Ovary (tissue), 9 donors: ENCODE data around the gene AIM2. TPM values are rescaled to one million over a fixed set of nuclear protein-coding genes. Genes with fewer than 3 reads are reported as not detected.

Source experiments
- DNase-seq, 5 donors: peaks; one replicate each; pipeline ENCODE4 v3.0.0-alpha.2; 2019 to 2020
- H3K27ac ChIP-seq, 2 donors: fragments of 200-600 bp; one replicate each; pipeline versions ENCODE4 v1.5.1 to v1.8.0; 2019 to 2022
- H3K27me3 ChIP-seq: fragments of 200-600 bp; one replicate; pipeline ENCODE4 v1.8.0; 2022
- H3K36me3 ChIP-seq: fragments of 200-600 bp; sonication (generic); one replicate; pipeline ENCODE4 v1.5.1; 2019
- H3K4me1 ChIP-seq: one replicate; pipeline ENCODE4 v1.8.1; 2013; ENCODE audit warnings: mild to moderate bottlenecking, moderate library complexity; ENCODE audit not compliant: insufficient read depth
- H3K4me3 ChIP-seq: fragments of 200-600 bp; sonication (generic); one replicate; pipeline ENCODE4 v1.5.1; 2017
- H3K9me3 ChIP-seq, 2 donors: fragments of 200-600 bp in 1 of 2; sonication (generic) in 1 of 2; one replicate each; pipeline versions ENCODE4 v1.5.1 to v1.8.1; 2013 to 2019; ENCODE audit warnings: mild to moderate bottlenecking in 1 of 2, moderate library complexity in 1 of 2
- CTCF ChIP-seq, 3 donors: fragments of 450-650 bp in 2 of 3; fragments of 200-600 bp in 1 of 3; IDR thresholded peaks; one replicate each; pipeline versions ENCODE4 v1.5.1 to v1.8.0; 2016 to 2022; ENCODE audit warnings: antibody characterized with exemption in 3 of 3, mild to moderate bottlenecking in 1 of 3
- EP300 ChIP-seq: sonication (generic); formaldehyde crosslinking; IDR thresholded peaks from one replicate; pipeline ENCODE4 v1.6.1; 2017; ENCODE audit warnings: antibody characterized with exemption
- POLR2A ChIP-seq: fragments of 450-650 bp; IDR thresholded peaks from one replicate; pipeline ENCODE4 v1.6.1; 2017; ENCODE audit warnings: antibody characterized with exemption, mild to moderate bottlenecking, moderate library complexity
- WGBS, 3 donors: extraction: QIAGEN DNeasy Blood & Tissue Kit in 1 of 3; methylation state at CpG; one replicate each; pipeline versions ENCODE4 v1.1.5 to v1.1.7; 2013 to 2017; 5-methylcytosine and 5-hydroxymethylcytosine counted together
- intact Hi-C, 4 donors: fragments of 100-400 bp; cut with DNase I; formaldehyde crosslinking; loops; one replicate each; pipeline versions ENCODE4 v1.11.0 to v1.15.1; 2022 to 2023
- polyA plus RNA-seq, 2 donors: library from polyadenylated mRNA; stranded (reverse); fragments of 200-250 nt in 1 of 2; fragments of 350-450 nt in 1 of 2; fragmentation: Illumina TruSeq in 1 of 2; extraction: RNeasy Lipid Tissue Mini Kit (QIAGEN cat#74804) in 1 of 2; gene quantifications; one replicate each; pipeline ENCODE4 v1.2.3, GENCODE V29; 2013 to 2014
- total RNA-seq, 7 donors: library from RNA; depleted of rRNA in 2 of 7; stranded (reverse); fragments of >200 nt in 2 of 7; fragmentation: NEBNext Ultra II Directional in 3 of 7; extraction: Animal tissue kit (Norgen Biotek cat#: 25700) in 3 of 7; gene quantifications; one replicate each; pipeline versions ENCODE4 v1.1.0 to v1.2.4, GENCODE V29; 2016 to 2023
- donor health status: DM: no; HTN: no; CAD: no; lungs with moderate emphysema.
- donor health status: DM: no; HTN: no; CAD: no.
- donor health status: Bipolar disorder and iron deficiency.
- donor health status: DM: yes; HTN: yes; CAD: no.
- donor health status: DM: no; HTN: no; CAD: no.
- donor health status: DM: yes; HTN: yes; CAD: no.

The AIM2 gene
- total and polyA plus RNA-seq, 9 donors, result 0.20 to 0.95 (median 0.44) TPM; not detected in 5

GRCh38 chr1:159091607-159092031, 15.1 kb upstream of the AIM2 start:
- DNase-seq, result no peak
- no peaks in the 10 kb centered on the region for H3K9me3 ChIP-seq
- H3K36me3 ChIP-seq, result no peaks in the 10 kb centered on the region
- no peak overlapping the region for H3K4me3 ChIP-seq
- no peaks in the 10 kb centered on the region for H3K27me3 ChIP-seq
- H3K4me1 ChIP-seq, result no peaks in the 10 kb centered on the region
- 81 to 91% (median 83%) methylated on average over 1 of the region's 1 CpG for WGBS, 3 donors
- TF ChIP-seq POLR2A (no peak), EP300 (no peak), CTCF (IDR thresholded peaks at IDR 0.05) (no peak)
- intact Hi-C loops, result no loop called here
- H3K27ac ChIP-seq, result no peak overlapping the region

GRCh38 chr1:159091180-159091560, 14.6 kb upstream of the AIM2 start:
- TF ChIP-seq EP300 (no peak), CTCF (IDR thresholded peaks at IDR 0.05) (no peak), POLR2A (no peak)
- intact Hi-C loops, result no loop called here
- Histone ChIP-seq H3K27me3 (no peaks in the 10 kb centered on the region), H3K4me3 (no peak overlapping the region), H3K27ac (no peak overlapping the region), H3K36me3 (no peaks in the 10 kb centered on the region), H3K9me3 (no peaks in the 10 kb centered on the region), H3K4me1 (no peaks in the 10 kb centered on the region)
- DNase-seq, result no peak
- 79 to 86% (median 81%) methylated on average over 2 of the region's 2 CpGs for WGBS, 3 donors

GRCh38 chr1:159090286-159091179, 14.0 kb upstream of the AIM2 start:
- Histone ChIP-seq H3K27ac (no peak overlapping the region), H3K4me1 (no peaks in the 10 kb centered on the region), H3K9me3 (no peaks in the 10 kb centered on the region), H3K4me3 (no peak overlapping the region), H3K36me3 (no peaks in the 10 kb centered on the region), H3K27me3 (no peaks in the 10 kb centered on the region)
- 86 to 88% (median 87%) methylated on average over 4 of the region's 4 CpGs for whole genome bisulfite sequencing, 3 donors
- DNase-seq, result no peak
- TF ChIP-seq POLR2A (no peak), EP300 (no peak), CTCF (IDR thresholded peaks at IDR 0.05) (no peak)
- intact Hi-C loops, result no loop called here

- no peaks in the 10 kb centered on the region for H3K9me3 ChIP-seq
- H3K27me3 ChIP-seq, result no peaks in the 10 kb centered on the region
- H3K4me1 ChIP-seq, result no peaks in the 10 kb centered on the region
- no peak overlapping the region for H3K27ac ChIP-seq
- WGBS, 3 donors, result 84 to 88% (median 86%) methylated on average over 4 of the region's 4 CpGs
- TF ChIP-seq CTCF (IDR thresholded peaks at IDR 0.05) (no peak), POLR2A (no peak), EP300 (no peak)
- H3K36me3 ChIP-seq, result no peaks in the 10 kb centered on the region
- no peak overlapping the region for H3K4me3 ChIP-seq
- intact Hi-C loops, result no loop called here
- DNase-seq, result no peak
Measured at GRCh38 chr1:159089184-159089791, 12.7 kb upstream of the AIM2 start.
